GM19395 (cell line): ENCODE data around the gene NDUFA9.

Experiments
- ATAC-seq: cut with Tn5 transposase; IDR thresholded peaks from one replicate; pipeline ENCODE4 v1.9.1; 2021; ENCODE audit warnings: mild to moderate bottlenecking, moderate library complexity; ENCODE audit not compliant: unreplicated experiment

Gene NDUFA9

GRCh38 chr12:4690760-4691159 lies 41.8 kb downstream of the NDUFA9 start:
- no peak for ATAC-seq
